CD4-positive, alpha-beta T cell treated with Interleukin-6 at 100 ng/mL for 8 hours (primary cell): ENCODE measurements around the gene PARD3.
"Not testable (repeated sequence)": the region's sequence is repeated elsewhere in the genome, so short reads cannot be mapped to it uniquely, and the experiment has no call there.

Experiments used
- DNase-seq: peaks from one replicate; pipeline ENCODE4 v3.0.0-alpha.2; 2020; ENCODE audit warnings: mixed read lengths, low spot score

PARD3 gene

GRCh38 chr10:34378297-34378696 lies 436.8 kb downstream of the PARD3 start:
- no peak for DNase-seq

DNA sequence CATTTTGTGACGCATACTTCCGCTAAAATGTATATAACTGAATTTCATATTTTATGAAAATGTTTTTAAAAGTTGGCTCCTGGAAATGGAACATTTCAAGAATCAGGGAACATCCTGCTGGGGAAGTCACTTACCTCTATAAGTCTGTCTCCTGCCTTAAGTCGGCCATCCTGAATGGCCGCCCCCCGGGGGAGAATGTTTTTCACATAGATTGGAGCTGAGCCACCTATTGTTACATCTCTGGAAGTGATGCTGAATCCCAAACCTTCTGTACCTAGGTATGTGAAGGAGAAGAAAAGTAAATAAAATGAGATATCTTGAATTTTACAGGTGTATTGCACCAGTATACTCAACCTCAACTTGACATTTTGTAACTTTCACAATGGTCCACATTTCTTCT lies 437.3 kb downstream of the PARD3 start:
- no peak for DNase-seq

- DNase-seq = no peak
These were observed 440.6 kb downstream of the PARD3 start for GRCh38 chr10:34374356-34375045.

DNA sequence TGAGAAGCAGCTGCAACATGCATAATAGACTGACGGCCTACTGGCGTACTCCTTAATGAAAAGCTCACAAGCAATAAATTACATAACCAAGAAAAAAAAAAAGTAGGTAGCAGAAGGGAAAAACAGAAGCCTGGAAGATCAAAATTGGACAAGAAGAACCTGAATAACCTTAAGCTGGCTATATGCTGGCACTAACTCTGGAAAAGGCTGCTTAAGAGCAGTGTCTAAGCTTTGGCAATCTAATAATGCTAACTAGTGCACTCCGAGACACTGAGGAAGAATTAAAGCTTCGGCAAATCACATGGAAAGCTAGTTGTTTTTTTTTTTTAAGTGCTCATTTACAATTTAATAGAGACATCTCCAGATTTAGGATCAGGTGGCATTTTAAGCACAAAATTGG lies 441.9 kb downstream of the PARD3 start:
- no peak for DNase-seq

DNA sequence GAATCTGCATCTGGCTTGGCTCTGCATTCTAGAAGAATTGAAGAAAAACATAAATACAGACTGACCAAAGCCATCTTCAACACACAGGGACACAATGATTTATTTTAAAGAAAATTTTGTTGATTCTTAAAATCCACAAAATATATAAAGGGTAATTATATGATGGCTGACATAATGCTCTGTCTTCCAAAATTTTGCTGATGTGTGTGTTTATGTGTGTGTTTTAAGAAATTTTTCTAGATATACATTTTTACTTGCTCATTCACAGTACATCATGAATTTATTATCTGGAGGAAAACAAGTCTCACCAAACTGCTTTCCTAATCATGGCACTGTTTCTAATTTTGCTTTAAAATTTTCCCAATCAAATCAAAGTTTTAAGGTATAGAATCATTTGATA lies 442.6 kb downstream of the PARD3 start:
- DNase-seq = no peak

GRCh38 chr10:34370126-34370525 lies 445.0 kb downstream of the PARD3 start:
- no peak for DNase-seq

GRCh38 chr10:34369120-34369519 lies 446.0 kb downstream of the PARD3 start:
- DNase-seq = no peak

DNA sequence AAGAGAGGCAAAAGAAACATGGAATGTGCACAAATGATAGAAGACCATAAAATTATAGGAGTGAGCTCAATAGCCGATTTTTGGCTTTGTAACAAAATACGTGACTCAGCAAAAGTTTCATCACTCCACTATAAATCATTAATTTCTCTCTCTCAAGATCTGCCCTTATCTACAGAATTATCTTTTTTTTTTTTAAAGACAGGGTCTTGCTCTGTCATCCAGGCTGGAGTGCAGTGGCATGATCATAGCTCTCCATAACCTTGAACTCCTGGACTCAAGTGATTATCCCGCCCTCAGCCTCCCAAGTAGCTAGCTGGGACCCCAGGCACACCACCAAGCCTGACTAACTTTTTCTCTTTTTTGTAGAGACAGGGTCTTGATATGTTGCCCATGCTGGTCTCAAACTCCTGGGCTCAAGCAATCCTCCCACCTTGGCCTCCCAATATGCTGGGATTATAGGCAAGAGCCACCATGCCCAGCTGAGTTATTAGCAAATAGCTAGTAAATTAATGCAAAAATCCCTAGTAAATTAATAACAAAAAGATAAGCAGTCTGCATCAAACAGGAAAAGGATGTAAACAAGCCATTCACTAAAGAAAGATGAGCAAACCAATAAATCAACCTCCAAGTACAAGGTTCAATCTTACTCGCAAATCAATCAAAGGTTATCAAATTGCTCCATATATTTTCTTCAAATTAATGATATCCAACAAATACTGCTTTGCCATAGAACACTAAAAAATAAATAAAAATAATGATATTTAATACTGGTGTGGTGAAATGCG lies 450.7 kb downstream of the PARD3 start:
- no peak for DNase-seq

- DNase-seq = no peak
These were observed 454.1 kb downstream of the PARD3 start for GRCh38 chr10:34360984-34361383.

- no peak for DNase-seq
These were observed 455.7 kb downstream of the PARD3 start for GRCh38 chr10:34359435-34359813.

DNA sequence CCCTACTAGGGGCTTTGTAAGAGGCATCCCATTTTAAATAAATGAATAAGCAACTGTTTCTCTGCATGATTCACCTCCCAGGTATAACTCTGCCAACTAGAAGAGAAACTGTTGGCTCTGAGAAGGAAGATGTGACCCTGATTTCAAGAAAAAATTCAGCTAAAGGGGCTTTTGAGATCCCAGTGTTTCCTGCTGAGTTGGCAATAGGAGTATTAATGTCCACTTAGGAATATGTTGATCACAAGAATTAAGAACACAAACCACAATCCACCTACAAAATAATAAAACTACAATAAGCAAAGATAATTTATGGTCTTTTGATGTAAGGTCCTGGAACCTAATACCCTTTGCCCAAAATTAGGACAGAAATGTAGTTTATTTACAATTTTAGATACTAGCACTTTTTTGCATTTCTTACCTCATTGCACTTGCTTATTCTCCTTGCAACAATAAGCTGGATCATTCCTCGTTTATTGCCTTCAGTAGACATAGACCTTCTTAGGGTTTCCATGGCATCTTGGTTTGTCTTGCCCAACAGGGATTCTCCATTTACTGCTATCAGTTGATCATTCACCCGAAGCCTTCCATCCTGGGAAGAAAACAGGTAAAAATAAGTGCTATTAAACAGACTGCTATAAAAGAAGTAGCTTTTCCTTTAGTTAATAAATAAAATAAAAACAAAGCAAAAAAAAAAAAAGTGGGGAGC lies 456.2 kb downstream of the PARD3 start:
- no peak for DNase-seq

- no peak for DNase-seq
These were observed 458.6 kb downstream of the PARD3 start for GRCh38 chr10:34356463-34356862.

DNA sequence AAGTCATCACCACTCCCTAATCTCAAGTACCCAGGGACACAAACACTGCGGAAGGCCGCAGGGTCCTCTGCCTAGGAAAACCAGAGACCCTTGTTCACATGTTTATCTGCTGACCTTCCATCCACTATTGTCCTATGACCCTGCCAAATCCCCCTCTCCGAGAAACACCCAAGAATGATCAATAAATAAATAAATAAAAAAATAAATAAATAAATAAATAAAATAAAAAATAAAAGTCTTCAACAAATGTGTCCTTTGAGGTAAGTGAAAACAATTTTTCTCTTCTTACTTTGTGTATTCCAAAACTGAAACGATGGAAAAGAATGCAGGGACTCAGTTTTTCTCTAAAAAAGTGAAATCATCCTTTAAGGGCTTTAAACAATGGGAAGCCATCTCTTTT lies 461.6 kb downstream of the PARD3 start:
- DNase-seq = not testable (repeated sequence)

GRCh38 chr10:34352599-34353204 lies 462.4 kb downstream of the PARD3 start:
- not testable (repeated sequence) for DNase-seq

DNA sequence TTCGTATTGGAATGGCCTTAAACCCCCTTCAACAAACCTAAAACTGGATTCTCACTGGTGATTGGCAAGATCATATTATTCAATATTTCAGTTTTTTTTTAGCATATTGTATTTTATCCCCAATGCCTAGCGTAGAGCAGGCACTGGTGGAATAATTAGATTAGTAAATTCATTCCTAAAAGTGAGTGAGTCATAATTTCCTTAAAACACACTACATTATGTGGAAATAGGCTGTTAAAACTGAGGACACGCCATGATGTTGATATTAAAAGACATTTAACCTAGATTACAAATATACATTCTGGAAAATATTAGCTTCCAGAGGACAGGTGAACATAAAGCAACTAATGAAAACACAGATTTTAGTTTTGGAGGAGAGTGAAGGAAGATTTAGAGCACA lies 463.9 kb downstream of the PARD3 start:
- no peak for DNase-seq

DNA sequence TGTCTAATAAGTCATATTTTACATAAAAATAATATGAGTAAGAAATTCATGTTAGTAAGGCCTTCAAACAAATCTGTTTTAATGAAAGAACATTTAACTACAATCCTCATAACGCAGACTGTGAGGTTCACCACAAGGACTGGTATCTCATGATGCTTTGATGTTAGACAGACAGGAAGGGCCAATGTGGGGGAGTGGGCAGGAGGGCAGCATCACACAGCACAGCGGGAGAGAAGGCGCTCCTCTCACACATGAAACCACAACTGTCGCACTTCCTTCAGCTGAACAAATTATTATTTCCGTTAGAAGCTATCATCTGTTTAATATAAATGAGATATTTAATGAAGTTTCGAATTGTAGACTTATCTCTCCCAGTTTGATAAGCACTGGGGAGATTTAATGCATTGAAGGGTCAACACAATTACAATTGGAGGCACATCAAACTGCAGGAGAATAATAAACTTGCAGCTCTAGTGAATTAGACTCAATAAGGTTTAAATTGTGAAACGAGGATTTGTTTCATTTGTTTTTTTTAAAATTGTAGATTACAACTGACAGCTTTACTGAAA lies 466.1 kb downstream of the PARD3 start:
- DNase-seq = no peak

GRCh38 chr10:34348021-34348420 lies 467.1 kb downstream of the PARD3 start:
- no peak for DNase-seq

GRCh38 chr10:34347131-34347530 lies 468.0 kb downstream of the PARD3 start:
- no peak for DNase-seq

DNA sequence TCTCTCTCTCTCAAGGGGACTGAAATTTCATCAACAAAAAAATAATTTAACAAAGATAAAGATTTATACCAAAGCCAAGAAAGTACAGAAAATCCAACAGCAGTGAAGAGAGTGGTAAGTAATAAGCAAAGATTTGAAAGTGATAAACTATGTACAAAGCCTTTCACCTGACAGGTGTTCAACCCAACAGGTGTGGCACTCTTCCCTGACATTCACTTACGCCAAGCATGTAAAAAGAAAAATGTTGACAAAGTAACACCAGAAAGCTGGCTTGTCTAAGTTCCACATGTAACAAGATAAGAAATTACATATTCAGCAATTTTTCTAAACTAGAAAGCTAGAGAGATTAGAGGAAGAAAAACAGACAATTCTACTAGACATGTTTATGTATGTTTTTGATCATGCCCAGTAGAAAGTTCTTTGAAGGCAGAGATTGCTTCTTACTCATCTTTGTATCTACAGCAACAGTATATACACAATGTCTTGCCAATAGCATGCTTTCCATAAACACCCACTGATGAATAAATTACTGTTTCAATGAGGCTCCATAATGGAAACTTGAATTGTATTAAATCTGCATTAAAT lies 468.5 kb downstream of the PARD3 start:
- DNase-seq = no peak

DNA sequence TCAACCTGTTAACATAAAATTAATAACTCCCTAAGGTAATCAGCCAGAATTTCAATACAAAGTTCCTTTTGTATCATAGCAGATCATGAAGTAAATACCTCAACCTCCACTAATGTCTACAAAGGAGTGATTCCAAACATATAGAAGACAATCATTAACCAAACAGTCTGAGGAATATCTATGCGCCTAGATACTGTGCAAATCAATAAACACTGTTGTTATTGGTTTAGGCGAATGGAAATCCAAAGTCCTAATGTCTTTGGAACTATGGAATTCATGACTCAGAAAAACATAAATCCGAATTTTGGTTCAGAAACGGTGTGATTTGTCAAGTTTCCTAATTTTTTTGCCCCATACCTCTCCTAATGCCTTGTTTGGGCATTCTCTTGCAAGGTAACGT lies 469.7 kb downstream of the PARD3 start:
- DNase-seq = no peak

GRCh38 chr10:34343764-34344163 lies 471.3 kb downstream of the PARD3 start:
- no peak for DNase-seq

DNA sequence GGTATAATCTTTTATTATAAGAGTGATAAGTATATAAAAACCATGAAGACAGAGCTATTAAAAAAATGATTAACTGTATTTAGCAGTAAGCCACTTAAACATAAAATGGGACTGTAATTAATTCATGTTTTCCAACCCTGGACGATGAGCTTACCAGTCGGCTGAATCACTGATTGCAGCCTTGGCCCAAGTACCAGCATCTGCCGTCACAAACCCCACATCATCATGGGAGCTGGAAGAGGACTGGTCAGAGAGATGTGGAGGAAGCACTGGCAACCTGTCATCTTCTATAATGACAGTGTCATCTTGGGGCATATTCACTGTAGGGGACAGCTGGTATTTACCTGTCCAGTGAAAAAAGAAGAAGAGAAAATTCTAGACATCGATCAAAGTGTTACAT lies 473.6 kb downstream of the PARD3 start:
- DNase-seq = no peak
